ENCODE results near the gene THBS4. TPM values are rescaled to one million over a fixed set of nuclear protein-coding genes. Genes with fewer than 3 reads are reported as not detected.

THBS4 gene
- total RNA-seq, 1 experiment from 2014 or later, result 6.6 TPM

DNA sequence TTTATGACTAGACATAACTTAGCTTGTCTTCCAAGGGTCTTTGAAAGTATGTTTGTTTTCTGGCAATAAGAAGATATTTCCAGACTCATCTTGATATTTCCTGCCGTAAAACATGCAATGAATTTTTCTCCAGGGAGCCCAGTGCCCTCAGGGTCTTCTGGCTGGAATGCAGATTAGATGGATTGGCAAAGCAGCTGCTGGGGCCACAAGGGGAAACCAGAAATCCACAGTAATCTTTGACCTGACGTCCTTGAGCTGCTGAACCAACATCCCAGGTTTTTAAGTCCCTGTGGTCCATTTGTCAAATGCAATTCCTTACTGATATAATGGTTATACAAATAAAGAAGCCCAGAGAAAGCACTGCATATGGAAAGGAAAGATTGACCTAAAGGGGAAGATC is 93.0 kb downstream of the THBS4 start:
- no peaks in the 10 kb centered on the region for H3K27me3 ChIP-seq (ENCODE audit: insufficient read depth, low read depth)
- no peaks in the 10 kb centered on the region; the same call in 1 of the 2 replicates for H3K9me3 ChIP-seq (ENCODE audit: insufficient read depth, low read depth)
- H2AFZ ChIP-seq, result no peak overlapping the region
- no peaks in the 10 kb centered on the region for H3K4me1 ChIP-seq (replicated peaks; ENCODE audit: insufficient read depth)
- intact Hi-C loops (cut with micrococcal nuclease; ENCODE audit: unreplicated experiment), result no loop called here
- H3K27ac ChIP-seq, result no peak overlapping the region
- no peak overlapping the region for H3K4me2 ChIP-seq
- TF ChIP-seq, protein P1, sequence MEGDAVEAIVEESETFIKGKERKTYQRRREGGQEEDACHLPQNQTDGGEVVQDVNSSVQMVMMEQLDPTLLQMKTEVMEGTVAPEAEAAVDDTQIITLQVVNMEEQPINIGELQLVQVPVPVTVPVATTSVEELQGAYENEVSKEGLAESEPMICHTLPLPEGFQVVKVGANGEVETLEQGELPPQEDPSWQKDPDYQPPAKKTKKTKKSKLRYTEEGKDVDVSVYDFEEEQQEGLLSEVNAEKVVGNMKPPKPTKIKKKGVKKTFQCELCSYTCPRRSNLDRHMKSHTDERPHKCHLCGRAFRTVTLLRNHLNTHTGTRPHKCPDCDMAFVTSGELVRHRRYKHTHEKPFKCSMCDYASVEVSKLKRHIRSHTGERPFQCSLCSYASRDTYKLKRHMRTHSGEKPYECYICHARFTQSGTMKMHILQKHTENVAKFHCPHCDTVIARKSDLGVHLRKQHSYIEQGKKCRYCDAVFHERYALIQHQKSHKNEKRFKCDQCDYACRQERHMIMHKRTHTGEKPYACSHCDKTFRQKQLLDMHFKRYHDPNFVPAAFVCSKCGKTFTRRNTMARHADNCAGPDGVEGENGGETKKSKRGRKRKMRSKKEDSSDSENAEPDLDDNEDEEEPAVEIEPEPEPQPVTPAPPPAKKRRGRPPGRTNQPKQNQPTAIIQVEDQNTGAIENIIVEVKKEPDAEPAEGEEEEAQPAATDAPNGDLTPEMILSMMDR (conservative IDR thresholded peaks at IDR 0.05), result no peak
- TF ChIP-seq EZH2 (IDR thresholded peaks at IDR 0.05; ENCODE audit: low read depth), result no peak
- ChIA-PET CTCF (no interaction called here), POLR2A (ENCODE audit: unreplicated experiment) (no interaction called here)
- no TSS peak for BruUV-seq (replicated peaks)
- no peaks in the 10 kb centered on the region for H3K79me2 ChIP-seq (ENCODE audit: low read depth)
- no peaks in the 10 kb centered on the region for H4K20me1 ChIP-seq (ENCODE audit: insufficient read depth)
- no peaks in the 10 kb centered on the region for H3K9me2 ChIP-seq (ENCODE audit: insufficient read depth)
- DNase-seq, result no peak
- H3K4me3 ChIP-seq, result no peak overlapping the region
- no peaks in the 10 kb centered on the region; the same call in 1 of the 2 replicates for H3F3A ChIP-seq (ENCODE audit: insufficient read depth, low read depth)
- H3K36me3 ChIP-seq (ENCODE audit: low read depth), result 0 out of 2 replicates have a peak, but pooled peaks cover 4% of the 10 kb centered on the region

DNA sequence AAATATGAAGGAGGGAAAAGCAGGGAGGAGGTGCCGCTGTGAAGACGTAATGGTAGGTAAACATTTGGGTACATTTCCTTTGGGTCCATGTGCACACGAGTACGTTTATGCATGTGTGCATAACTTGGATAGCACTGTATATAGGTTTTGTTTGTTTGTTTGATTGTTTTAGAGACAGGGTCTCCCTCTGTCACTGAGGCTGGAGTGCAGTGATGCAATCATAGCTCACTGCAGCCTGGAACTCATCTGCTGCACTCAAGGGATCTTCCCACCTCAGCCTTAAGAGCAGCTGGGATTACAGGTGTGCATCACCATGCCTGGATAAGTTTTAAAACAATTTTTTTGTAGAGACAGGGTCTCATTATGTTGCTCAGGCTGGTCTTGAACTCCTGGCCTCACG is 94.0 kb downstream of the THBS4 start:
- H3K4me2 ChIP-seq, result no peak overlapping the region
- no peaks in the 10 kb centered on the region for H3K79me2 ChIP-seq (ENCODE audit: low read depth)
- intact Hi-C loops (cut with micrococcal nuclease; ENCODE audit: unreplicated experiment), result no loop called here
- DNase-seq, result no peak
- H3K4me1 ChIP-seq (replicated peaks; ENCODE audit: insufficient read depth), result no peaks in the 10 kb centered on the region
- BruUV-seq (replicated peaks), result no TSS peak
- 0 out of 2 replicates have a peak, but pooled peaks cover 4% of the 10 kb centered on the region for H3K36me3 ChIP-seq (ENCODE audit: low read depth)
- H3K9me3 ChIP-seq (ENCODE audit: insufficient read depth, low read depth), result no peaks in the 10 kb centered on the region; the same call in 1 of the 2 replicates
- H3K27me3 ChIP-seq (ENCODE audit: insufficient read depth, low read depth), result no peaks in the 10 kb centered on the region
- TF ChIP-seq, protein P1 (conservative IDR thresholded peaks at IDR 0.05), result no peak
- H3K9me2 ChIP-seq (ENCODE audit: insufficient read depth), result no peaks in the 10 kb centered on the region
- ChIA-PET CTCF (no interaction called here), POLR2A (ENCODE audit: unreplicated experiment) (no interaction called here)
- H3K4me3 ChIP-seq, result no peak overlapping the region
- no peaks in the 10 kb centered on the region for H4K20me1 ChIP-seq (ENCODE audit: insufficient read depth)
- no peaks in the 10 kb centered on the region; the same call in 1 of the 2 replicates for H3F3A ChIP-seq (ENCODE audit: insufficient read depth, low read depth)
- H3K27ac ChIP-seq, result no peak overlapping the region
- H2AFZ ChIP-seq, result no peak overlapping the region

Other genes starting within 250 kb of the THBS4 start
- gene MTX3, start 44.1 kb upstream of the THBS4 start, total RNA-seq (2021), result 20.9 and 22.8 TPM in 2 replicates
- 68.8 and 77.7 TPM in 2 replicates for gene SERINC5, start 220.7 kb downstream of the THBS4 start, total RNA-seq (2021)